ENCODE measurements around the gene BBIP1.

The BBIP1 gene

DNA sequence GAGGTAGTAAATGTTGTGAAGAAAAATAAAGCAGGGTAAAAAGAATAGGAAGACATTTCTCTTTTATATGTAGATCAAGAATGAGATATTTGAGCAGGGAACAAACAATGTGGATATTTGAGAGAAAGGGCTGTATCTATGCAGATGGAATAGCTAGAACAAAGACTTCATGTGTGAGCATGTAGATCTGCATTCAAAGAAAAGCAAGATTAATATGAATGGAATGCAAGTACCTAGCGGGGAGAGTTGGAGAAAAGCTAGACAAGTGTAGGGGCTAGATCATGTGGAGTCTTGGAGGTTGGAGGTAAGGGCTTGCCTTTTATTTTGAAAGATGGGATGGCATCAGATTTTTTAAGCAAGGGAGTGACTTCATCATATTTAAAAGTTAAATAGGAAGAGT is 27.5 kb upstream of the BBIP1 start:
- ChIA-PET POLR2A (no interaction called here), CTCF (no interaction called here)
- TF ChIP-seq TARDBP (IDR thresholded peaks at IDR 0.05) (no peak), BHLHE40 (IDR thresholded peaks at IDR 0.05; ENCODE audit: borderline replicate concordance) (no peak), NFRKB (IDR thresholded peaks at IDR 0.05) (no peak), FOXM1 (IDR thresholded peaks at IDR 0.05; ENCODE audit: borderline replicate concordance) (no peak), SUZ12 (IDR thresholded peaks at IDR 0.05) (no peak), ZNF384 (IDR thresholded peaks at IDR 0.05) (no peak), L3MBTL2 (conservative IDR thresholded peaks at IDR 0.05) (no peak), SP1 (IDR thresholded peaks at IDR 0.05) (no peak), ARNT (IDR thresholded peaks at IDR 0.05) (no peak), HDGF (IDR thresholded peaks at IDR 0.05; ENCODE audit: borderline replicate concordance) (no peak), ELF4 (IDR thresholded peaks at IDR 0.05) (no peak), FOXA1 (IDR thresholded peaks at IDR 0.05) (no peak), FOXK2 (IDR thresholded peaks at IDR 0.05) (no peak), LEF1 (IDR thresholded peaks at IDR 0.05; ENCODE audit: borderline replicate concordance) (no peak), CTBP1 (IDR thresholded peaks at IDR 0.05; ENCODE audit: borderline replicate concordance) (no peak)
- TF ChIP-seq, protein P1, sequence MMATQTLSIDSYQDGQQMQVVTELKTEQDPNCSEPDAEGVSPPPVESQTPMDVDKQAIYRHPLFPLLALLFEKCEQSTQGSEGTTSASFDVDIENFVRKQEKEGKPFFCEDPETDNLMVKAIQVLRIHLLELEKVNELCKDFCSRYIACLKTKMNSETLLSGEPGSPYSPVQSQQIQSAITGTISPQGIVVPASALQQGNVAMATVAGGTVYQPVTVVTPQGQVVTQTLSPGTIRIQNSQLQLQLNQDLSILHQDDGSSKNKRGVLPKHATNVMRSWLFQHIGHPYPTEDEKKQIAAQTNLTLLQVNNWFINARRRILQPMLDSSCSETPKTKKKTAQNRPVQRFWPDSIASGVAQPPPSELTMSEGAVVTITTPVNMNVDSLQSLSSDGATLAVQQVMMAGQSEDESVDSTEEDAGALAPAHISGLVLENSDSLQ (IDR thresholded peaks at IDR 0.05) = no peak
- no peak for DNase-seq (ENCODE audit: extremely low spot score)

DNA sequence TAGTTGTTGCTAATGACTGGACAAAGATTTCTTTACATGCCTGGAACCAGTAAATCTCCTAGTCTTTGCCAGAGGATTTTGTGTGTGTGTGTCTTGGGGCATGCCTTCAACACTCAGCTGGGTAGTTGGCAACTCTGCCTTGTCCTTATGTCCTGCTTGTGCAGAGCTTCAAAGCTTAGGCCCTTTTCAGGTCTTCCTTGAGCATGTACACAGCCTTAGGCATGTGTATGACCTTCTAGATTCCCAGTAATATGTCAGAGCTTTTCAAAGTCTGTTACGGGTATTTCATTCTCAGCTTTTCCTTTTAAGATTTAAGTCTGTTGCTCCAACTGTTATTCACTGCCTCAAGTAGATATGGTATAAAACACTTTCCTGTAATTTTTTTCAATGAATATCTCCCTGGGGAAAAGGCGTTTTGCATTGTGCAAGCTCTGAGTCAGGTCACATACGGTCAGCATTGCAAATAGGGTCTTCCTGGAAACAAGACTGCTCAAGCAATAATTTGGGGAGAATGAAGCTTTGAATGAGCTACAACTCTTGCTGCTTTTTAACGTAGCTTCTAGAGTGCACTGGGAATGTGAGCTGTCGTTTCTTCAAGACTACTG is 25.9 kb upstream of the BBIP1 start:
- no peak for DNase-seq (ENCODE audit: extremely low spot score)
- TF ChIP-seq FOXM1 (IDR thresholded peaks at IDR 0.05; ENCODE audit: borderline replicate concordance) = no peak
- no peak for TF ChIP-seq SUZ12 (IDR thresholded peaks at IDR 0.05)
- TF ChIP-seq ARNT (IDR thresholded peaks at IDR 0.05) = no peak
- no peak for TF ChIP-seq ZNF384 (IDR thresholded peaks at IDR 0.05)
- TF ChIP-seq FOXA1 (IDR thresholded peaks at IDR 0.05) = no peak
- no peak for TF ChIP-seq TARDBP (IDR thresholded peaks at IDR 0.05)
- no peak for TF ChIP-seq LEF1 (IDR thresholded peaks at IDR 0.05; ENCODE audit: borderline replicate concordance)
- no peak for TF ChIP-seq NFRKB (IDR thresholded peaks at IDR 0.05)
- no peak for TF ChIP-seq SP1 (IDR thresholded peaks at IDR 0.05)
- TF ChIP-seq ELF4 (IDR thresholded peaks at IDR 0.05) = no peak
- TF ChIP-seq FOXK2 (IDR thresholded peaks at IDR 0.05) = no peak
- TF ChIP-seq CTBP1 (IDR thresholded peaks at IDR 0.05; ENCODE audit: borderline replicate concordance) = no peak
- TF ChIP-seq, protein P1 (IDR thresholded peaks at IDR 0.05) = no peak
- TF ChIP-seq BHLHE40 (IDR thresholded peaks at IDR 0.05; ENCODE audit: borderline replicate concordance) = no peak
- no peak for TF ChIP-seq HDGF (IDR thresholded peaks at IDR 0.05; ENCODE audit: borderline replicate concordance)
- CTCF ChIA-PET = interaction anchor here (1.4 kb wide), 1 partner anchor 272 kb away, joined by 3 read pairs; no protein-coding TSS in a partner anchor
- POLR2A ChIA-PET = interaction anchor here (1.1 kb wide), 1 partner anchor 26 kb away, joined by 3 read pairs; the partner anchor contains the start of genes BBIP1 and SHOC2

DNA sequence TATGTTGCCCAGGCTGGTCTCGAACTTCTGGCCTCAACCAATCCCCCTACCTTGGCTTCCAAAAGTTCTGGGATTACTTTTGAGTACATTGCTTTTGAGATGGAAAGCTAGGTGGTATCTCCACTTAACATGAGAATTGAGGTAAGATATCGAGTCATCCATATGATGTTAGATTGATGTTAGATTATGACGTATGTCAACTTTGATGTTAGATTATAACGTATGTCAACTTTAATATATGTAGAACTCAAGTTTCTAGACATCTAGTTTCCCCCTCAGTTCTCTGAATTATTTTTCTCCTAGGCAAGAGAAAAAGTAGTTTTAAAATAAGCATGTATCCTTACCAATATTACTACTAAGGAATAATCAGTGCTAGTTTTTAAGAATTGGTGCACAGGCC is 20.4 kb upstream of the BBIP1 start:
- POLR2A ChIA-PET = interaction anchor here (1.2 kb wide), 1 partner anchor 20 kb away, joined by 3 read pairs; the partner anchor contains the start of gene BBIP1
- no peak for TF ChIP-seq CTBP1 (IDR thresholded peaks at IDR 0.05; ENCODE audit: borderline replicate concordance)
- no peak for TF ChIP-seq SUZ12 (IDR thresholded peaks at IDR 0.05)
- TF ChIP-seq ARNT (IDR thresholded peaks at IDR 0.05) = no peak
- TF ChIP-seq SP1 (IDR thresholded peaks at IDR 0.05) = no peak
- no peak for TF ChIP-seq ZNF384 (IDR thresholded peaks at IDR 0.05)
- TF ChIP-seq LEF1 (IDR thresholded peaks at IDR 0.05; ENCODE audit: borderline replicate concordance) = no peak
- no peak for TF ChIP-seq FOXK2 (IDR thresholded peaks at IDR 0.05)
- TF ChIP-seq, protein P1 (IDR thresholded peaks at IDR 0.05) = no peak
- no peak for TF ChIP-seq BHLHE40 (IDR thresholded peaks at IDR 0.05; ENCODE audit: borderline replicate concordance)
- no peak for TF ChIP-seq FOXA1 (IDR thresholded peaks at IDR 0.05)
- TF ChIP-seq NFRKB (IDR thresholded peaks at IDR 0.05) = no peak
- TF ChIP-seq FOXM1 (IDR thresholded peaks at IDR 0.05; ENCODE audit: borderline replicate concordance) = no peak
- TF ChIP-seq L3MBTL2 (conservative IDR thresholded peaks at IDR 0.05) = no peak
- no peak for TF ChIP-seq TARDBP (IDR thresholded peaks at IDR 0.05)
- no peak for TF ChIP-seq ELF4 (IDR thresholded peaks at IDR 0.05)
- no peak for TF ChIP-seq HDGF (IDR thresholded peaks at IDR 0.05; ENCODE audit: borderline replicate concordance)
- CTCF ChIA-PET = no interaction called here
- DNase-seq (ENCODE audit: extremely low spot score) = no peak

DNA sequence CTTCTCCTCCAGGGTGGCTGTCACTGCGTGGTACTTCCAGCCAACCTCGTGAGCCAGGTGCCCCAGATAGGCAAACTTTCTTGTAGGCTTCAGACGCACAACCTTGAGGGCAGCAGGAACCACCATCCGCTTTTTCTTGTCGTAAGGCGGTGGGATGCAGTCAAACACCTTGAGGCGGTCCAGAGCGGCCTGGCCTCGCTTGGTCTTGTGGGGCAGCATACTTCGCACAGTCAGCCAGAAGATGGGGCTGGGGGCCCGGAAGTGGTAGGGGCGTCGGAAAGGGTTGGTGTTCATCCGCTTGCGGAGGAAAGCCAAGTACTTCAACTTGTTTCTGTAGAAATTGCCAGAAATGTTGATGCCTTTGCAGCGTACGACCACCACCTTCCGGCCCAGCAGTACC is 17.8 kb upstream of the BBIP1 start:
- ChIA-PET CTCF (no interaction called here), POLR2A (interaction anchor here (1.0 kb wide), 1 partner anchor 18 kb away, joined by 3 read pairs; the partner anchor contains the start of genes BBIP1 and SHOC2)
- DNase-seq (ENCODE audit: extremely low spot score) = no peak
- no peak for TF ChIP-seq NFRKB (IDR thresholded peaks at IDR 0.05)
- no peak for TF ChIP-seq TARDBP (IDR thresholded peaks at IDR 0.05)
- no peak for TF ChIP-seq BHLHE40 (IDR thresholded peaks at IDR 0.05; ENCODE audit: borderline replicate concordance)
- TF ChIP-seq ZNF384 (IDR thresholded peaks at IDR 0.05) = no peak
- TF ChIP-seq FOXK2 (IDR thresholded peaks at IDR 0.05) = no peak
- no peak for TF ChIP-seq HDGF (IDR thresholded peaks at IDR 0.05; ENCODE audit: borderline replicate concordance)
- no peak for TF ChIP-seq SUZ12 (IDR thresholded peaks at IDR 0.05)

DNA sequence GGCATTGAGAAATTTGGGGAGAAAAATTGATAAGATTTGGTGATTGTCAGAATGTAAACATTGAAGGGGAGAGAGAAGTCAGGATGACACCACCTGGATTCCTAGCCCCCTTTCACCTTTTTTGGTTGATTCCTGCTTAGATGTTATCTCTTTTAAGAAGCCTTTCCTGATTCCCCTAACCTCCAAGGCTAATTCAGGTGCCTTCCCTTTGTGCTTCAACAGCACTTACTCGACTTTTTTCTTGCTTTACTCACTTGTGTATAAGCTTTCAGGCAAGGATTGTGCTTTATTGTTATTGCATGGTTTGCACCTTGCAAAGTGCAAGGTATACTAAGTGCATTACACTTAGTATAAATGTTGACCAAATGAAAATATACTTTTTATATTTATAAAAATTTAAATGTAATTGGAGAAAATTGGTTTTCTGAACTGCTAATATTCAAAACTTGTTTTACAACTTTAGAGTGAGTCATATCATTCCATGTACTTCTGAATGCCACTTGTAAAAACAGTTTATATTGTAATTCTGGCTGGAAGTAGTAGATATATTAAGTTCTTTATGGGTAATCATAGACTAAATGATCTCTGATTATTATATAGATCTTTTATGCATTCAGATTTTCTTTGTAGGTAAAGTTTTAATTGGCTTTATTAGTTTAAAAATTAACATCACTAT is 13.7 kb upstream of the BBIP1 start:
- ChIA-PET CTCF (no interaction called here), POLR2A (no interaction called here)
- TF ChIP-seq CTBP1 (IDR thresholded peaks at IDR 0.05; ENCODE audit: borderline replicate concordance) = no peak
- no peak for TF ChIP-seq FOXM1 (IDR thresholded peaks at IDR 0.05; ENCODE audit: borderline replicate concordance)
- no peak for TF ChIP-seq LEF1 (IDR thresholded peaks at IDR 0.05; ENCODE audit: borderline replicate concordance)
- TF ChIP-seq, protein P1 (IDR thresholded peaks at IDR 0.05) = no peak
- TF ChIP-seq FOXA1 (IDR thresholded peaks at IDR 0.05) = no peak
- no peak for TF ChIP-seq NFRKB (IDR thresholded peaks at IDR 0.05)
- no peak for TF ChIP-seq SUZ12 (IDR thresholded peaks at IDR 0.05)
- no peak for TF ChIP-seq TARDBP (IDR thresholded peaks at IDR 0.05)
- no peak for TF ChIP-seq ELF4 (IDR thresholded peaks at IDR 0.05)
- TF ChIP-seq SP1 (IDR thresholded peaks at IDR 0.05) = no peak
- TF ChIP-seq ARNT (IDR thresholded peaks at IDR 0.05) = no peak
- TF ChIP-seq L3MBTL2 (conservative IDR thresholded peaks at IDR 0.05) = no peak
- no peak for DNase-seq (ENCODE audit: extremely low spot score)

Data from HEK293T (cell line).